ENCODE data around the gene MARCHF11.

Gene MARCHF11, protein sequence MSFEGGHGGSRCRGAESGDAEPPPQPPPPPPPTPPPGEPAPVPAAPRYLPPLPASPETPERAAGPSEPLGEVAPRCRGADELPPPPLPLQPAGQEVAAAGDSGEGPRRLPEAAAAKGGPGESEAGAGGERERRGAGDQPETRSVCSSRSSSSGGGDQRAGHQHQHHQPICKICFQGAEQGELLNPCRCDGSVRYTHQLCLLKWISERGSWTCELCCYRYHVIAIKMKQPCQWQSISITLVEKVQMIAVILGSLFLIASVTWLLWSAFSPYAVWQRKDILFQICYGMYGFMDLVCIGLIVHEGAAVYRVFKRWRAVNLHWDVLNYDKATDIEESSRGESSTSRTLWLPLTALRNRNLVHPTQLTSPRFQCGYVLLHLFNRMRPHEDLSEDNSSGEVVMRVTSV

DNA sequence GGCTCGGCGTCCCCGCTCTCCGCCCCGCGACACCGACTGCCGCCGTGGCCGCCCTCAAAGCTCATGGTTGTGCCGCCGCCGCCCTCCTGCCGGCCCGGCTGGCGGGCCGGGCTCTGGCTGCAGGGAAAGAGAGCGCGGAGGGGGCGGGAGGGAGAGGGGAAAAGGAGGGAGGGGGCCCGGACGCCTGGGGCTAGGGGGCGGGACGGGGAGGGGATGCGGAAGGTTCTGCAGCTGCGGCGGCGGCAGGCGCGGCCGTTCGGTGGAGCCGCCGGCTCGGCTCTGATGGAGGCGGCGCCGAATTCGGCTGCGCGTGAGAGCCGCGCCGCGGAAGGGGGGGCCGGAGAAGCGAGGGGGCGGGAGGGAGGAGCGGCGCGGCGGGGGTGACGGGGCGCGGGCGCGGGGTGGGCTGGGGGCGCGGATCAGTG, at the start of gene MARCHF11:
MARCHF11 (minus strand) TSS at position 281 of the 425 bp plus-strand sequence; CDS start at position 65, 216 bp downstream.
- DNase-seq = no peak

GRCh38 chr5:16225927-16226326, 46.3 kb upstream of the MARCHF11 start:
- DNase-seq = no peak

- DNase-seq = no peak
Observed at GRCh38 chr5:16192311-16192710, 12.7 kb upstream of the MARCHF11 start.

DNA sequence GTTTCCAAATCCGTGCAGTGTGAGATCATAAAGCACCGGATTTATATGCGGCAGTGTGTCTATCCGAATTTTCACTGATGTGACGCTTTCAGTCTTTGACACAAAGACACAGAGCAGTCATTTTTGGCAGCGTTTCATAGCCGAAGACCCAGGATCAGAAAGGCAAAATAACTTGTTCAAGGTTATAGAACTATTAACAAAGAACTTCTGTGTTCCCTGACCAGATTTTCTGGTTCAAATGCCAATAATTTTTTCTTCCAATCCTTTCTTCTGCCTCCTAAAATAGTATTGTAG, 1.1 kb upstream of the MARCHF11 start:
- no peak for DNase-seq

- DNase-seq = no peak
Observed at GRCh38 chr5:16179936-16180788, 571 bp upstream of the MARCHF11 start.

DNA sequence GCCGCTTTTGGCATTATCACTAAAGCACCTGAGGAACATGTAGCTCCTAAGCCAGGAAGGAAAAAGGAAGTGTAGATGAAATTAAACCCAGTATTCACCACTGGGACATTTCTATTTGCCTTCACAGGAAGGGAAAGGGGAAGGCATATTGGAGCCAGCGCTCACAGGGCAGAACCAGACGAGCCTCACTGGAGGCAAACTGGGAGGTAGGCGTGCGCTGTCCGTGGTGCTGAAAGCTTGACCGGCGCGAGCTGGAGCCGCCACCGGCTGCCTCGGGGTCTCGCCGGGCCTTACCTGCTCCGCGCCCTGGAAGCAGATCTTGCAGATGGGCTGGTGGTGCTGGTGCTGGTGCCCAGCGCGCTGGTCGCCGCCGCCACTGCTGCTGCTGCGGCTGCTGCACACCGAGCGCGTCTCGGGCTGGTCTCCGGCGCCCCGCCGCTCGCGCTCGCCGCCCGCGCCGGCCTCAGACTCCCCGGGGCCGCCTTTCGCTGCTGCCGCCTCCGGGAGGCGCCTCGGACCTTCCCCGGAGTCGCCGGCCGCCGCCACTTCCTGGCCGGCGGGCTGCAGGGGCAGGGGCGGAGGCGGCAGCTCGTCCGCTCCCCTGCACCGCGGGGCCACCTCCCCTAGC, 732 bp downstream of the MARCHF11 start:
- DNase-seq = peak in 12 of 14 donors; percentile 4 to 65 (median 26)

DNA sequence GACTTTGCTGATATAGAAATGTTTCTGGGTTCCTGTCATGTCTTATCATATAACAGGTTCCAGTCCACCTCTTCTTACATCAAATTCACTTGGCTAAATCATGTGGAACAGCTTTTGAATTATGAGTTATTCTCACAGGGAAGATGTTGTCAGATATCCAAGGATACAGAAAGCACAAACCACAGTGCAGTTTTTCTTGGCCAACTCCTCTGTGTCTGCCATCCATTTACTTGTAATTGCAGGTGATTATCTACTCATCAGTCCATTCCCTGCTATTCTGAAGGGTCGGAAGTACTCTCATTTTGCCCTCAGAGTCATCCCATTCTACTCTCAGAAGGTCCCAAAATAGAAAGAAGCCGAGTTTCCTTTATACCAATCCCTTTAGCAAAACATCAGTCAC, 10.0 kb downstream of the MARCHF11 start:
- no peak for DNase-seq

DNA sequence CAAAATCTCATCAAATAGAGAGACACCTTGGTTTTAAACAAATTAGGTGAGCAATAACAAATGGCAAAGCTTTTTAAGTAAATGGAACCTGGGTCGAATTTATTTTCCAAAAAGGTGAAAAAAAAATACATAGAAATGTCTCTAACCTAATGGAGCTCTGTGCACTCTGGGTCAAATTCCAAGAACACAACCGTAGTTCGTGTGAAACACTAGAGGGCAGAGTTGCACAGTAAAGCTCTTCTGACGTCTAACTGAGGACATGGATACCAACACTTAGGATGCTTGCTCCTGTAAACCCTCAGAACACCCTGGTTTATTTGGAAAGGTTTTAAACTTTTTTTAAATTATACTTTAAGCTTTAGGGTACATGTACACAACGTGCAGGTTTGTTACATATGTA, 18.9 kb downstream of the MARCHF11 start:
- DNase-seq = peak in 3 of 14 donors; percentile 1 to 28 (median 2)

- no peak for DNase-seq
Observed at GRCh38 chr5:16159636-16160035, 20.0 kb downstream of the MARCHF11 start.

- no peak for DNase-seq
Observed at GRCh38 chr5:16156152-16156551, 23.4 kb downstream of the MARCHF11 start.

- DNase-seq = no peak
Observed at GRCh38 chr5:16152601-16153568, 26.7 kb downstream of the MARCHF11 start.

GRCh38 chr5:16149621-16150020, 30.0 kb downstream of the MARCHF11 start:
- DNase-seq = no peak

DNA sequence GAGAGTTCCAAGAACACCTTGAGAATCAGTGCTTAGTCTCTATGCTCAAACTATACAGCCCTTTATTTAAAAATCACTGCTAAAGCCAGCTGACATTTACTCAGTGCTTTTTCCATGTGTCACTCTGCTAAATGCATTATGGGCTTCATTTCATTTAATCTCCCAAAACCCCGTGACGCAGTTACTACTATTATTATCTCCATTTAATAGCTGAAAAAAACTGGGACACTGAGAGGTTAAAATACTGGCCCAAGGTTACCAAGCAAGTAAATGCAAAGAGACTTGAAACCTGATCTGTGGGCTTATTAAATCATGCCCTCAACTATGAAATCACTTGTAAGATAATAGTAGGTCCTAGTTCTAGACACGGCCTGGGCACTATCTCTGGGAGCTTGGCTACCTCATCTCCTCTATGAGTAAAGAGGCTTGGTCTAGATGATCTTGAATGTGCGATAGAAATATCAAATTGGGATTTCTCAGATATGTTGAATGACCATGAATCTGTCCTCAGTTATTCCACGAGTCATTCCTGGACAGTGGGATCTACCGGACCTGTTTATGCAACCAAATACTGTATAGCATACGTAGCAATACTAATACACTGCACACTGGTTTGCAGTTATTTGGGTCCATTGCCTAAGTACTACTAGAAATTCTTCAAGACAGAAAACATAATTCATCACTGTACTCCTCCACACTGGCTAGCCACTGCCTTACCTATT, 32.3 kb downstream of the MARCHF11 start:
- no peak for DNase-seq

DNA sequence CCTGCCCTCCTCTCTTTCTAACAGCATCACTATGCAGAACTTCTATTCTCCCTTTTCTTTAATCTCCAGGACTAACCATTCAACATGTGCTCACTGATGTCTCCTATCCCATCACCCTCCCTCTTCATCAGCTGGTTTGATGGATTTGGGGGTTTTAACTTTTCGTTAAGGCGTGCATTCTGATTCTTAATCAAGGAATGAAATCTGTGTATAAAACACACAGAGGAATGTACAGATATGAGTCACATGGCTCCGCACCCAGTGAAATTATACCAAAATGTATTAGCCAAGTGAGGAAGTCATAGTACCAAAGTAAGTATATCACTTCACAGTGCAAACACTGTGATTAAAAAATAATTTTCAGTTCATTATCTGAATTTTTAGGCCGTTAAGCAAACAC, 35.2 kb downstream of the MARCHF11 start:
- DNase-seq = no peak

- DNase-seq = no peak
Observed at GRCh38 chr5:16143361-16144049, 36.1 kb downstream of the MARCHF11 start.

DNA sequence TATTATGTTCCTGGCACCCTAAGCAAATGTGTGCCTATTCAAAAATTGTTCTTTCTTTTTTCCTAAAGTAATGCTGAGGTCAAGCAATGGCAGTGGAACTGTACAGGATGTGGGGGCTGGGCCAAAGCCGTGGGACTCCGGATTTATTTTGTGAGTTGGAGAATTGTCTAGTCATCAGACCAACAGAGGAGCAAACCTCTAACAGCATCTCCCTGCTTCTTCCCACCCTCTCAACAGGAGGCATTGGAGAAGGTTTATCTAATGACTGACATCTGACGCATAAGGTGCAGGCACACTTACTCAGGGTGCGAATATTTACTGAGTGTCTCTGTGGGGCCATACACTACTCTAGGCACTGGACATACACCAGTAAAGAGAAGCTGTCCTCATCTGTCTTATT, 38.6 kb downstream of the MARCHF11 start:
- DNase-seq = no peak

- no peak for DNase-seq
Observed at GRCh38 chr5:16140417-16140816, 39.2 kb downstream of the MARCHF11 start.

- DNase-seq = no peak
Observed at GRCh38 chr5:16137177-16137576, 42.4 kb downstream of the MARCHF11 start.

GRCh38 chr5:16135506-16135905, 44.1 kb downstream of the MARCHF11 start:
- no peak for DNase-seq

- DNase-seq = no peak
Observed at GRCh38 chr5:16135003-16135402, 44.6 kb downstream of the MARCHF11 start.

GRCh38 chr5:16134204-16134603, 45.4 kb downstream of the MARCHF11 start:
- no peak for DNase-seq

All from C1 segment of cervical spinal cord (tissue), 14 donors.